PC-3 (cell line): Measurements from ENCODE around the gene PITX3. TPM values are rescaled to one million over a fixed set of nuclear protein-coding genes. Genes with fewer than 3 reads are reported as not detected.
A peak's percentile ranks its signal among the peaks of the same experiment; 100 is the strongest.

ENCODE experiments used
- ATAC-seq: fragments of 200-7000 bp; cut with Tn5 transposase; 2 replicates; pipeline ENCODE4 v1.9.1; 2020; ENCODE audit warnings: mild to moderate bottlenecking, moderate library complexity
- BruUV-seq: library from RNA; stranded (reverse); fragments of 400-500 nt; replicated peaks from 2 replicates; lab custom pipeline; 2021; lab: Mats Ljungman, UMichigan
- CTCF ChIA-PET: fragments of 300-600 bp; sonication (Branson Sonifier 250); formaldehyde crosslinking; loops from one replicate; lab custom pipeline; 2022; ENCODE audit warnings: antibody characterized with exemption; lab: Charles Lee
- POLR2A ChIA-PET: fragments of 300-600 bp; sonication (Branson Sonifier 250); formaldehyde crosslinking; loops from one replicate; lab custom pipeline; 2022; ENCODE audit warnings: antibody characterized with exemption; ENCODE audit not compliant: unreplicated experiment; lab: Charles Lee
- DNase-seq: peaks from one replicate; pipeline ENCODE4 v3.0.0-alpha.2; 2015
- H2AFZ ChIP-seq: fragments of 300-600 bp; sonication (generic); 2 replicates; pipeline ENCODE4 v1.6.0; 2016; ENCODE audit warnings: antibody characterized with exemption, low read length
- H3F3A ChIP-seq: fragments of 300-600 bp; sonication (generic); one replicate; pipeline ENCODE4 v1.6.0; 2017; ENCODE audit warnings: antibody characterized with exemption, low read length, control low read depth, mild to moderate bottlenecking; ENCODE audit not compliant: unreplicated experiment
- H3K27ac ChIP-seq: fragments of 300-600 bp; sonication (generic); 2 replicates; pipeline ENCODE4 v1.5.1; 2016; ENCODE audit warnings: mild to moderate bottlenecking, low read length
- H3K27me3 ChIP-seq: fragments of 300-600 bp; sonication (generic); 2 replicates; pipeline ENCODE4 v1.6.1; 2016; ENCODE audit warnings: low read length, mixed read lengths
- H3K36me3 ChIP-seq: fragments of 300-600 bp; sonication (generic); 2 replicates; pipeline ENCODE4 v1.6.1; 2016; ENCODE audit warnings: low read depth, mixed run types, low read length, mixed read lengths
- H3K4me1 ChIP-seq: fragments of 300-600 bp; sonication (generic); 2 replicates; pipeline ENCODE4 v1.5.1; 2016; ENCODE audit warnings: low read length; ENCODE audit not compliant: insufficient read depth
- H3K4me2 ChIP-seq: fragments of 300-600 bp; sonication (generic); 2 replicates; pipeline ENCODE4 v1.6.0; 2016; ENCODE audit warnings: low read length
- H3K4me3 ChIP-seq: fragments of 300-600 bp; sonication (generic); 2 replicates; pipeline ENCODE4 v1.5.1; 2016; ENCODE audit warnings: mild to moderate bottlenecking, low read length, mixed read lengths
- H3K79me2 ChIP-seq: fragments of 300-600 bp; sonication (generic); 2 replicates; pipeline ENCODE4 v1.6.1; 2017; ENCODE audit warnings: low read length, mixed read lengths
- H3K9ac ChIP-seq: fragments of 300-600 bp; sonication (generic); 2 replicates; pipeline ENCODE4 v1.6.0; 2016; ENCODE audit warnings: mild to moderate bottlenecking, low read length
- H3K9me2 ChIP-seq: fragments of 300-600 bp; sonication (generic); replicated peaks from 2 replicates; pipeline ENCODE4 v1.6.1; 2016; ENCODE audit warnings: mixed run types, low read length, mixed read lengths
- H3K9me3 ChIP-seq: fragments of 300-600 bp; sonication (generic); 2 replicates; pipeline ENCODE4 v1.6.1; 2016; ENCODE audit warnings: low read length, mixed read lengths
- H4K20me1 ChIP-seq: fragments of 300-600 bp; sonication (generic); 2 replicates; pipeline ENCODE4 v1.6.1; 2016; ENCODE audit warnings: low read length, mixed read lengths
- EZH2 ChIP-seq: fragments of 300-600 bp; sonication (generic); IDR thresholded peaks from one replicate; pipeline ENCODE4 v1.6.1; 2017; ENCODE audit warnings: antibody characterized with exemption, mild to moderate bottlenecking, low read length; ENCODE audit not compliant: unreplicated experiment
- EZH2phosphoT487 ChIP-seq: fragments of 300-600 bp; sonication (generic); IDR thresholded peaks from 2 replicates; pipeline ENCODE4 v1.6.1; 2018; ENCODE audit warnings: mild to moderate bottlenecking, antibody characterized with exemption, low read length, borderline replicate concordance
- intact Hi-C: fragments of 100-400 bp; cut with micrococcal nuclease; formaldehyde crosslinking; loops from 2 replicates; pipeline ENCODE4 v1.9.0; 2023
- total RNA-seq: library from RNA; depleted of rRNA; stranded (reverse); fragments of >200 nt; gene quantifications from 2 replicates; pipeline ENCODE4 v1.2.3, GENCODE V29; 2014
- TF ChIP-seq, protein P1 (sequence below): fragments of 300-600 bp; sonication (generic); conservative IDR thresholded peaks from 2 replicates; pipeline ENCODE4 v1.5.1; 2017; ENCODE audit warnings: antibody characterized with exemption, low read depth, mild to moderate bottlenecking, low read length

The PITX3 gene
- total RNA-seq, 1 experiment from 2014 or later = not detected

DNA sequence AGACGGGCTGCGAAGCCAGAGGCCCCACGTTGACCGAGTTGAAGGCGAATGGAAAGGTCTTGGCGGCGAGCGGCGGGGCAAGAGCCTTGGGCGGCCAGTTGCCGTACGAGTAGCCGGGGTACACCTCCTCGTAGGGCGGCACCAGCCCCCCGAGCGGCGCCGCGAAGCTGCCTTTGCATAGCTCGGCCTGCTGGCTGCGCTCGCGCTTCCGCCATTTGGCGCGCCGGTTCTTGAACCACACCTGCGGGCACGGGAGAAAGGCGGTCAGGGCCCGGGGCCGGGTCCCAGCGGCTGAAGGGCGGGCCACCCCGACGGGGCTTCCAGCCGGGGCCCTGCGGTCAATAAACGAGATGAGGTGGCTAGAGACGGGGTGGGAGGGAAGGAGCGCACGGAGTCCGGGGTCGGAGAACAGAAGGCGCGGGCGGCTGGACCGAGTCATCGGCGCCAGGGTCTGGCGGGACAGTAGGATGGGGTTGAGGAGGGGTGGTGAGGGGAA, 10.4 kb downstream of the PITX3 start:
- POLR2A ChIA-PET = interaction anchor here (0.7 kb wide), 1 partner anchor 32 kb away, joined by 4 read pairs; no protein-coding TSS in a partner anchor

DNA sequence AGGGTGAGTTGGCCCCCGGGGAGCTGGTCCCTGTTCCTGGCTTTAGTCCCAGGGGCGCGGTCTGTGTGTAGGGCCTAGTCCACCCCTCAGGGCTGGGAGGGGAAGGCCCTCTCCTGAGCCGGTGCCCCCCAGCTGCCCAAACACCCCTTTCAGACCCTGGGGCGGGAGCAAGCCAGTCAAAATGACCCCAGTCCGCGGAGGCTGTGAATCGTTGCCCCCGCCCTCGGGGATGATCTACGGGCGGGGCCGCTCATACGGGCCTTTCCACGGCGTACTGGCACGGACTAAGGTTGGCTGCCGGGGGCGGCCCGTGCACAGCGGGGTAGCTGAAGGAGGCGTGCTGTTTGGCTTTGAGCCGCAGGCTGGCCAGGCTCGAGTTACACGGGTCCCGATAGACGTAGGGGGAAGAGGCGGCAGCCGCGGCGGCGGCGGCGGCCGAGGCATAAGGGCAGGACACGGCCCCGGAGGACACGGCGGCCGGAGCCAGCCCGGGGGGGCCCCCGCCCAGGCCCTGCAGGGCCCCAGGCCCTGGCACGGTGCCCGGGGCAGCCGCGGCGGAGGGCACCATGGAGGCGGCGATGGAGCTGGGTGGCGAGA, 10.9 kb downstream of the PITX3 start:
- TF ChIP-seq, protein P1, sequence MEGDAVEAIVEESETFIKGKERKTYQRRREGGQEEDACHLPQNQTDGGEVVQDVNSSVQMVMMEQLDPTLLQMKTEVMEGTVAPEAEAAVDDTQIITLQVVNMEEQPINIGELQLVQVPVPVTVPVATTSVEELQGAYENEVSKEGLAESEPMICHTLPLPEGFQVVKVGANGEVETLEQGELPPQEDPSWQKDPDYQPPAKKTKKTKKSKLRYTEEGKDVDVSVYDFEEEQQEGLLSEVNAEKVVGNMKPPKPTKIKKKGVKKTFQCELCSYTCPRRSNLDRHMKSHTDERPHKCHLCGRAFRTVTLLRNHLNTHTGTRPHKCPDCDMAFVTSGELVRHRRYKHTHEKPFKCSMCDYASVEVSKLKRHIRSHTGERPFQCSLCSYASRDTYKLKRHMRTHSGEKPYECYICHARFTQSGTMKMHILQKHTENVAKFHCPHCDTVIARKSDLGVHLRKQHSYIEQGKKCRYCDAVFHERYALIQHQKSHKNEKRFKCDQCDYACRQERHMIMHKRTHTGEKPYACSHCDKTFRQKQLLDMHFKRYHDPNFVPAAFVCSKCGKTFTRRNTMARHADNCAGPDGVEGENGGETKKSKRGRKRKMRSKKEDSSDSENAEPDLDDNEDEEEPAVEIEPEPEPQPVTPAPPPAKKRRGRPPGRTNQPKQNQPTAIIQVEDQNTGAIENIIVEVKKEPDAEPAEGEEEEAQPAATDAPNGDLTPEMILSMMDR = no peak
- TF ChIP-seq EZH2phosphoT487 (no peak), EZH2 (no peak)
- Histone ChIP-seq H4K20me1 (no peaks in the 10 kb centered on the region), H3K79me2 (no peaks in the 10 kb centered on the region), H3K4me2 (peak overlapping the region; percentile 96), H3F3A (no peaks in the 10 kb centered on the region), H3K9ac (no peak overlapping the region), H3K9me2 (no peaks in the 10 kb centered on the region), H3K4me3 (peak overlapping the region; percentile 66), H3K36me3 (no peaks in the 10 kb centered on the region), H3K27me3 (peaks cover 4% of the 10 kb centered on the region; the same call in 1 of the 2 replicates), H3K27ac (no peak overlapping the region), H3K4me1 (peaks cover 12% of the 10 kb centered on the region; the same call in 1 of the 2 replicates), H3K9me3 (no peaks in the 10 kb centered on the region), H2AFZ (peak overlapping the region; percentile 95)
- intact Hi-C loops = loop anchor here (1.0 kb wide), 2 partner anchors 117 to 122 kb away; no protein-coding TSS in a partner anchor
- CTCF ChIA-PET = interaction anchor here (0.6 to 2.0 kb wide), 4 partner anchors 51 to 173 kb away, joined by 3 to 8 read pairs (median 5); no protein-coding TSS in a partner anchor
- ATAC-seq = peak; percentile 44
- POLR2A ChIA-PET = interaction anchor here (0.7 kb wide), 1 partner anchor 32 kb away, joined by 4 read pairs; no protein-coding TSS in a partner anchor
- no TSS peak for BruUV-seq
- peak; percentile 55 for DNase-seq

More for the DNA sequence above, 10.4 kb downstream of the PITX3 start:
- BruUV-seq = no TSS peak
- Histone ChIP-seq H3K27me3 (peaks cover 4% of the 10 kb centered on the region; the same call in 1 of the 2 replicates), H3K4me3 (peak overlapping the region; percentile 66), H3K36me3 (no peaks in the 10 kb centered on the region), H3K27ac (no peak overlapping the region), H3K9me2 (no peaks in the 10 kb centered on the region), H3F3A (no peaks in the 10 kb centered on the region), H3K79me2 (no peaks in the 10 kb centered on the region), H4K20me1 (no peaks in the 10 kb centered on the region), H3K9ac (no peak overlapping the region), H3K4me2 (peak overlapping the region; percentile 96), H2AFZ (peak overlapping the region; percentile 95), H3K4me1 (peaks cover 13% of the 10 kb centered on the region), H3K9me3 (no peaks in the 10 kb centered on the region)
- intact Hi-C loops = loop anchor here (1.0 kb wide), 2 partner anchors 116 to 121 kb away; no protein-coding TSS in a partner anchor
- no peak for ATAC-seq
- no peak for DNase-seq
- TF ChIP-seq, protein P1 = no peak
- TF ChIP-seq EZH2 (no peak), EZH2phosphoT487 (no peak)
- CTCF ChIA-PET = interaction anchor here (2.0 kb wide), 1 partner anchor 122 kb away, joined by 8 read pairs; no protein-coding TSS in a partner anchor
